Measurements from ENCODE around the gene PRICKLE2. TPM values are rescaled to one million over a fixed set of nuclear protein-coding genes. Genes with fewer than 3 reads are reported as not detected.
A peak's percentile ranks its signal among the peaks of the same experiment; 100 is the strongest.

Gene PRICKLE2
- total RNA-seq, 4 donors from 2014 or later, result 28.8 to 48.1 (median 38.5) TPM

DNA sequence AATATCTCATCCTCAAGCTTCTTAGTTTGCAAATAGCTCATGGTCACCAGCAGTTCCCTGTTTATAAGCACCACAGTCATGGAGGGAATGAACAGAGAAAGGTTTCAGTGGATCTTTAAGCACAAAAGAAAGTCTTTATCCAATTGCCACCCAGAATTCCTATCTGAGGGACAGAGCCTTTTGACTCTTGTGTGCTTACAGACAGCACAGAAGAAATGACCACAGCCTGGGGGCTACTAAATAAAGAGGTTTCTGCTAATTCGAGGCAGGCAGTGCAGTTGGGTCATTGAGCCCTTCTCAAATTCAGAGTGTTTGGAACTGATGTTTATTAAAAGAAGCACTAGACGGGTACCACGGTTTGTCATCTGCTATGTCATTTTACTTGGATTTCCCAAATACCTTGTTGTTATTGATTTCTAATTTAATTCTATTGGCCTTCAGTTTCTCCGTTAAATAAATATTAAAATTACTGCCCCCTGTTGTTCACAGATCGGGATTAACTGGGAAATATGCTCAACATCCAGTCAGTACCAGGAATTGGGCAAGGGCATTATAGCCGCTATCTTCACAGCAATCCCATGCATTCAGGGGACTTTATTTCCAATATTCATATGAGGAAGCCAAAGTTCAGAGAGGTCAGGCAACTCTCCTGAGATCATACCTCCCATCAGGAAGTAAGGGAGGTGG, 3.6 kb downstream of the PRICKLE2 start:
- Histone ChIP-seq H3K4me3 (replicated peaks in 1 of 3) (no peak overlapping the region), H3K27ac (peak overlapping the region in 2 of 3 donors; percentile 7 to 30), H3K9me3 (no peaks in the 10 kb centered on the region), H3K27me3 (no peaks in the 10 kb centered on the region), H3K36me3 (no peaks in the 10 kb centered on the region), H3K4me1 (peaks cover 36 to 79% of the 10 kb centered on the region in 2 donors)
- 81 to 84% methylated on average over 6 of the region's 6 CpGs for WGBS, 2 donors
- intact Hi-C loops (cut with DNase I), result loop anchor here (10.0 kb wide), 1 partner anchor 183 kb away; no protein-coding TSS in a partner anchor
- no peak for TF ChIP-seq POLR2A (IDR thresholded peaks at IDR 0.05)
- TF ChIP-seq, protein P1, sequence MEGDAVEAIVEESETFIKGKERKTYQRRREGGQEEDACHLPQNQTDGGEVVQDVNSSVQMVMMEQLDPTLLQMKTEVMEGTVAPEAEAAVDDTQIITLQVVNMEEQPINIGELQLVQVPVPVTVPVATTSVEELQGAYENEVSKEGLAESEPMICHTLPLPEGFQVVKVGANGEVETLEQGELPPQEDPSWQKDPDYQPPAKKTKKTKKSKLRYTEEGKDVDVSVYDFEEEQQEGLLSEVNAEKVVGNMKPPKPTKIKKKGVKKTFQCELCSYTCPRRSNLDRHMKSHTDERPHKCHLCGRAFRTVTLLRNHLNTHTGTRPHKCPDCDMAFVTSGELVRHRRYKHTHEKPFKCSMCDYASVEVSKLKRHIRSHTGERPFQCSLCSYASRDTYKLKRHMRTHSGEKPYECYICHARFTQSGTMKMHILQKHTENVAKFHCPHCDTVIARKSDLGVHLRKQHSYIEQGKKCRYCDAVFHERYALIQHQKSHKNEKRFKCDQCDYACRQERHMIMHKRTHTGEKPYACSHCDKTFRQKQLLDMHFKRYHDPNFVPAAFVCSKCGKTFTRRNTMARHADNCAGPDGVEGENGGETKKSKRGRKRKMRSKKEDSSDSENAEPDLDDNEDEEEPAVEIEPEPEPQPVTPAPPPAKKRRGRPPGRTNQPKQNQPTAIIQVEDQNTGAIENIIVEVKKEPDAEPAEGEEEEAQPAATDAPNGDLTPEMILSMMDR (IDR thresholded peaks at IDR 0.05), result no peak
- DNase-seq, result no peak

DNA sequence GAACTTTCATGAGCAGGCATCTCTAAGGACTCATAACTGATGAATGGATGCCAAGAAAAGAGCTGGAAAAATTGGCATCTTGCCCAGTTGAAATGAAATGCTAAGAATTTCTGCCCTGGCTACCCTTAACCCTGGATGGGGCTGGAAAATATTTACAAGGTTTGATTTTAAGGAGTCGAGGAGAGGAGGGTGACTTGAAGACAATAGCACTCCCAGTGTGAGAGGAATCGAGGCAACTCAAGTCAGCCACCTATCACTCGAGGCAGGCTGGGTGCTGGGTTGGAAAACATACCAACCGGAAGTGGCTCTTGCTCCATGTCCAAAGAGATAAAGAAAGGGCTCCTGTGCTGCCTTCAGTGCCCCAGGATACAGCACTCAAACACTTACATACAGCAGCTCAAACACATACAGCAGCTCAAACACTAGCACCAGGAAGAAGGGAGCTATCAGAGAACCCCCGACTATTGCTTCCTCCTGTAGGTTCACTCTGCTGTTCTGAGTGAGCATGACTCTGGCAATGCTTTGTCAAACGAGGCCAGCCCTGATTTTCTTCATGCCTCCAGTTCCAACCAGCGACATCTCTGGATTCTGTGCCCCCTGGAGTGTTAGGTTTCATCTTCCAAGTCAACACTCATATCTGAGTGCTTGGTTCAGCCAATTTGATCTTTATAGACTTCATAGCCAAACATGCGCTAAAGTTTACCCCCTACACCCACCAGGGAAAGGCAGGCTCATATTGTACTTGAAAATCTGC, 4.9 kb downstream of the PRICKLE2 start:
- WGBS, 2 donors, result 44 to 50% methylated on average over 8 of the region's 8 CpGs
- H3K36me3 ChIP-seq, result no peaks in the 10 kb centered on the region
- no peaks in the 10 kb centered on the region for H3K27me3 ChIP-seq
- intact Hi-C loops (cut with DNase I), result loop anchor here (10.0 kb wide), 1 partner anchor 184 kb away; no protein-coding TSS in a partner anchor
- peak overlapping the region; percentile 2 to 52 (median 13) for H3K27ac ChIP-seq
- TF ChIP-seq, protein P1 (IDR thresholded peaks at IDR 0.05), result no peak
- H3K9me3 ChIP-seq, result no peaks in the 10 kb centered on the region
- DNase-seq, result no peak
- H3K4me1 ChIP-seq, result peaks cover 38 to 80% of the 10 kb centered on the region in 2 donors
- H3K4me3 ChIP-seq (replicated peaks in 1 of 3), result no peak overlapping the region

DNA sequence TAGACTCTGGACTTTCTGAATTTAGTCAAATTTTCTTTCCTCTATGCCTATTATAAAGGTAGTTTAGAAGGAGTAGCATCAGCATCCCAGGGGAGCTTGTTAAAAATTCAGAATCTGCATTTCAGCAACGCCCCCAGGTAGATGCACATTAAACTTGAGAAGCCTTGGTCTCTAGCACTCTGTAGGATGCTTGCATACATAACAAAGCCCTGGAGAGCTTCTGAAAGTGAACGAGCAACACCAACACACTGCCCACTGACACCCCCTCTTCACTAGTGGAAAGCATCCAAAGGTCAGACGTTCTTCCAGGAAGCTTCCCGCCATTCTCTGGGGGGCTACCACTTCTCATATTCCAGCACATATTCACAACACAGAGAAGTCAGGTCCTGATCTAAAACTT, 6.5 kb downstream of the PRICKLE2 start:
- intact Hi-C loops (cut with DNase I), result no loop called here
- H3K27ac ChIP-seq, result no peak overlapping the region
- H3K9me3 ChIP-seq, result no peaks in the 10 kb centered on the region
- H3K4me1 ChIP-seq, result peaks cover 40 to 80% of the 10 kb centered on the region in 2 donors
- WGBS, 2 donors, result 42 to 50% methylated on average over 4 of the region's 4 CpGs
- no peak for DNase-seq
- no peak overlapping the region for H3K4me3 ChIP-seq (replicated peaks in 1 of 3)
- TF ChIP-seq POLR2A (IDR thresholded peaks at IDR 0.05), result no peak
- TF ChIP-seq, protein P1 (IDR thresholded peaks at IDR 0.05), result no peak
- H3K36me3 ChIP-seq, result no peaks in the 10 kb centered on the region
- H3K27me3 ChIP-seq, result no peaks in the 10 kb centered on the region

DNA sequence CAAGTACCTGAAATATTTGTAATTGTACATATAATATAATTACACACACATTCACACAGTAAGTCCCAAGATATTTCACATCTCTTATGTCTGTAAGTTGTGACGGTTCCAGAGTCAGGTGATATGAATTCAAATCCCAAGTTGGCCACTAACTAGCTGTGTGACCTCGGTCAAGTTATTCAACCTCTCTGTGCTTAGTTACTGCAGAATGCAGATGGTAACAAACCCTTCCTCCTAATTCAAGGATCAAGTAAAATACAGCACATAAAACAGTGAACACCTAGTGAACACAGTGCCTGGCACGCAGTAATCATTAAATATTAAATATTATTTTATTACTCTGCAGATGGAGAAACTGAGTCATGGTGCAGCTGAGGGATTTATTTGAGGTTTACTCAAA, 6.9 kb downstream of the PRICKLE2 start:
- intact Hi-C loops (cut with DNase I), result no loop called here
- Histone ChIP-seq H3K4me3 (replicated peaks in 1 of 3) (no peak overlapping the region), H3K27ac (no peak overlapping the region), H3K36me3 (no peaks in the 10 kb centered on the region), H3K4me1 (peaks cover 40 to 80% of the 10 kb centered on the region in 2 donors), H3K27me3 (no peaks in the 10 kb centered on the region), H3K9me3 (no peaks in the 10 kb centered on the region)
- whole genome bisulfite sequencing, 2 donors, result 93 to 95% methylated on average over 3 of the region's 3 CpGs
- TF ChIP-seq, protein P1 (IDR thresholded peaks at IDR 0.05), result no peak
- no peak for TF ChIP-seq POLR2A (IDR thresholded peaks at IDR 0.05)
- no peak for DNase-seq
